Prostate gland (tissue), 2 donors: ENCODE results near the gene SERINC5. TPM values are rescaled to one million over a fixed set of nuclear protein-coding genes. Genes with fewer than 3 reads are reported as not detected.
"Not testable (repeated sequence)": the region's sequence is repeated elsewhere in the genome, so short reads cannot be mapped to it uniquely, and the experiment has no call there.

Experiments used
- DNase-seq: peaks from one replicate; pipeline ENCODE4 v3.0.0-alpha.2; 2019; ENCODE audit warnings: low spot score
- H3K27ac ChIP-seq, 2 donors: fragments of 200-600 bp; sonication (generic); 2 replicates each; pipeline ENCODE4 v1.5.1; 2017 to 2019
- H3K27me3 ChIP-seq: fragments of 200-600 bp; sonication (generic); replicated peaks from 2 replicates; pipeline ENCODE4 v1.5.1; 2019; ENCODE audit not compliant: insufficient read depth
- H3K36me3 ChIP-seq, 2 donors: fragments of 200-600 bp; sonication (generic); 1 replicate in 1 of 2; 2 replicates in 1 of 2; pipeline versions ENCODE4 v1.5.1 to v1.8.1; 2017 to 2019
- H3K4me1 ChIP-seq: fragments of 200-600 bp; sonication (generic); replicated peaks from 2 replicates; pipeline ENCODE4 v1.5.1; 2019
- H3K4me3 ChIP-seq, 2 donors: fragments of 200-600 bp; sonication (generic); 2 replicates each; pipeline ENCODE4 v1.5.1; 2017 to 2019
- H3K9me3 ChIP-seq: fragments of 200-600 bp; sonication (generic); 2 replicates; pipeline ENCODE4 v1.5.1; 2017
- CTCF ChIP-seq, 4 experiments: fragments of 200-600 bp in 2 of 4; fragments of 450-650 bp in 2 of 4; sonication (generic) in 2 of 4; IDR thresholded peaks; 1 replicate in 3 of 4; 2 replicates in 1 of 4; pipeline ENCODE4 v1.5.1; 2016 to 2019; ENCODE audit warnings: antibody characterized with exemption in 4 of 4, mild to moderate bottlenecking in 2 of 4, moderate library complexity in 2 of 4
- POLR2A ChIP-seq: fragments of 450-650 bp; IDR thresholded peaks from one replicate; pipeline ENCODE4 v1.6.1; 2016; ENCODE audit warnings: antibody characterized with exemption, mild to moderate bottlenecking
- POLR2AphosphoS5 ChIP-seq: sonication (generic); formaldehyde crosslinking; IDR thresholded peaks from one replicate; pipeline ENCODE4 v1.6.1; 2017; ENCODE audit warnings: antibody characterized with exemption
- WGBS: methylation state at CpG from one replicate; pipeline ENCODE4 v1.1.5; 2018; 5-methylcytosine and 5-hydroxymethylcytosine counted together
- intact Hi-C: fragments of 100-400 bp; cut with DNase I; formaldehyde crosslinking; loops from one replicate; pipeline ENCODE4 v1.14.2; 2022
- total RNA-seq, 2 donors: library from RNA; depleted of rRNA; stranded (reverse); fragments of >200 nt; gene quantifications; one replicate each; pipeline ENCODE4 v1.1.0, GENCODE V29; 2016

The SERINC5 gene
- total RNA-seq, 2 donors from 2014 or later = 127 to 205 TPM

- no peaks in the 10 kb centered on the region for H3K9me3 ChIP-seq
- WGBS = 91% methylated on average over 4 of the region's 4 CpGs
- DNase-seq = no peak
- intact Hi-C loops = no loop called here
- no peaks in the 10 kb centered on the region for H3K36me3 ChIP-seq
- H3K4me3 ChIP-seq = no peak overlapping the region
- TF ChIP-seq POLR2A = no peak
- no peak for TF ChIP-seq CTCF (IDR thresholded peaks at IDR 0.05)
- TF ChIP-seq POLR2AphosphoS5 = no peak
- no peaks in the 10 kb centered on the region for H3K27me3 ChIP-seq
- peak overlapping the region in 1 of 2 donors; percentile 40 for H3K27ac ChIP-seq
- peaks cover 4% of the 10 kb centered on the region for H3K4me1 ChIP-seq
These were observed 50.0 kb downstream of the SERINC5 start for GRCh38 chr5:80205846-80206245.

GRCh38 chr5:80204808-80205614 is 50.8 kb downstream of the SERINC5 start:
- intact Hi-C loops = no loop called here
- no peaks in the 10 kb centered on the region for H3K36me3 ChIP-seq
- H3K9me3 ChIP-seq = no peaks in the 10 kb centered on the region
- peak overlapping the region in 1 of 2 donors; percentile 40 for H3K27ac ChIP-seq
- peaks cover 4% of the 10 kb centered on the region for H3K4me1 ChIP-seq
- 41% methylated on average over 10 of the region's 10 CpGs for WGBS
- TF ChIP-seq POLR2AphosphoS5 (no peak), CTCF (IDR thresholded peaks at IDR 0.05) (no peak), POLR2A (no peak)
- no peak for DNase-seq
- H3K4me3 ChIP-seq = no peak overlapping the region
- H3K27me3 ChIP-seq = no peaks in the 10 kb centered on the region

- H3K27ac ChIP-seq, H3K27me3 ChIP-seq, H3K4me1 ChIP-seq, H3K36me3 ChIP-seq, intact Hi-C loops, H3K4me3 ChIP-seq, DNase-seq, H3K9me3 ChIP-seq: not testable (repeated sequence)
- 78% methylated on average over 7 of the region's 7 CpGs for WGBS
These were observed 54.1 kb downstream of the SERINC5 start for GRCh38 chr5:80201763-80202162.

- no peaks in the 10 kb centered on the region for H3K9me3 ChIP-seq
- H3K27me3 ChIP-seq = no peaks in the 10 kb centered on the region
- intact Hi-C loops = loop anchor here (10.0 kb wide), 1 partner anchor 104 kb away; no protein-coding TSS in a partner anchor
- TF ChIP-seq POLR2AphosphoS5 = no peak
- DNase-seq = no peak
- no peak overlapping the region for H3K4me3 ChIP-seq
- peaks cover 5% of the 10 kb centered on the region for H3K4me1 ChIP-seq
- peak overlapping the region in 1 of 2 donors; percentile 10 for H3K27ac ChIP-seq
- 90% methylated on average over 3 of the region's 3 CpGs for WGBS
- no peaks in the 10 kb centered on the region for H3K36me3 ChIP-seq
These were observed 56.9 kb downstream of the SERINC5 start for GRCh38 chr5:80198920-80199319.

GRCh38 chr5:80198399-80198798 is 57.4 kb downstream of the SERINC5 start:
- Histone ChIP-seq H3K27ac (peak overlapping the region in 1 of 2 donors; percentile 10), H3K4me1 (peaks cover 6% of the 10 kb centered on the region), H3K4me3 (no peak overlapping the region), H3K27me3 (no peaks in the 10 kb centered on the region), H3K9me3 (no peaks in the 10 kb centered on the region), H3K36me3 (no peaks in the 10 kb centered on the region)
- WGBS = 77% methylated on average over 11 of the region's 11 CpGs
- intact Hi-C loops = loop anchor here (10.0 kb wide), 1 partner anchor 104 kb away; no protein-coding TSS in a partner anchor
- TF ChIP-seq POLR2AphosphoS5 = no peak
- no peak for TF ChIP-seq CTCF (IDR thresholded peaks at IDR 0.05)
- TF ChIP-seq POLR2A = no peak
- no peak for DNase-seq
